GM19455 (cell line): Measurements from ENCODE around the gene LDLRAP1.
"Not testable (repeated sequence)": the region's sequence is repeated elsewhere in the genome, so short reads cannot be mapped to it uniquely, and the experiment has no call there.

Experiments used
- ATAC-seq: cut with Tn5 transposase; IDR thresholded peaks from one replicate; pipeline ENCODE4 v1.9.1; 2021; ENCODE audit not compliant: unreplicated experiment

Gene LDLRAP1

GRCh38 chr1:25599969-25600610 lies 56.7 kb downstream of the LDLRAP1 start:
- no peak for ATAC-seq

- ATAC-seq = not testable (repeated sequence)
Observed at GRCh38 chr1:25600971-25601699, 57.7 kb downstream of the LDLRAP1 start.

GRCh38 chr1:25603779-25604538 lies 60.6 kb downstream of the LDLRAP1 start:
- not testable (repeated sequence) for ATAC-seq

GRCh38 chr1:25607123-25607522 lies 63.7 kb downstream of the LDLRAP1 start:
- ATAC-seq = no peak

GRCh38 chr1:25608488-25609178 lies 65.2 kb downstream of the LDLRAP1 start:
- no peak for ATAC-seq

- no peak for ATAC-seq
Observed at GRCh38 chr1:25609921-25610320, 66.5 kb downstream of the LDLRAP1 start.

- ATAC-seq = no peak
Observed at GRCh38 chr1:25610822-25611630, 67.6 kb downstream of the LDLRAP1 start.

- ATAC-seq = no peak
Observed at GRCh38 chr1:25611843-25612242, 68.4 kb downstream of the LDLRAP1 start.

- ATAC-seq = no peak
Observed at GRCh38 chr1:25612421-25612820, 69.0 kb downstream of the LDLRAP1 start.

GRCh38 chr1:25613091-25613490 lies 69.7 kb downstream of the LDLRAP1 start:
- ATAC-seq = no peak

- ATAC-seq = no peak
Observed at GRCh38 chr1:25614501-25615171, 71.2 kb downstream of the LDLRAP1 start.

GRCh38 chr1:25615172-25615541 lies 71.8 kb downstream of the LDLRAP1 start:
- ATAC-seq = no peak

- no peak for ATAC-seq
Observed at GRCh38 chr1:25615563-25616094, 72.2 kb downstream of the LDLRAP1 start.

- ATAC-seq = peak; percentile 58
Observed at GRCh38 chr1:25616095-25616986, 72.9 kb downstream of the LDLRAP1 start, which contains the start of gene MAN1C1. Gene MAN1C1, plus strand, starts transcription at chr1:25616791. Its CDS starts 1,007 bp downstream, at chr1:25617798.

- ATAC-seq = no peak
Observed at GRCh38 chr1:25616987-25617624, 73.7 kb downstream of the LDLRAP1 start.

- no peak for ATAC-seq
Observed at GRCh38 chr1:25617625-25618432, 74.4 kb downstream of the LDLRAP1 start.

GRCh38 chr1:25618433-25618808 lies 75.0 kb downstream of the LDLRAP1 start:
- ATAC-seq = no peak
